IMR-90 (cell line): ENCODE data around the gene ALLC. TPM values are rescaled to one million over a fixed set of nuclear protein-coding genes. Genes with fewer than 3 reads are reported as not detected.

Experiments
- ATAC-seq: fragments of 200-7000 bp; cut with Tn5 transposase; 2 replicates; pipeline ENCODE4 v1.9.1; 2020; ENCODE audit warnings: low read depth, mild to moderate bottlenecking, moderate library complexity
- BruUV-seq: library from RNA; stranded (reverse); fragments of 400-500 nt; replicated peaks from 2 replicates; lab custom pipeline; 2021; lab: Mats Ljungman, UMichigan
- CTCF ChIA-PET: fragments of 300-600 bp; formaldehyde crosslinking; extraction: SDS; loops from one replicate; lab custom pipeline; 2021; ENCODE audit warnings: antibody characterized with exemption; lab: Yijun Ruan, JAX
- POLR2A ChIA-PET: fragments of 300-600 bp; sonication (Branson Sonifier 250); formaldehyde crosslinking; loops from one replicate; lab custom pipeline; 2022; ENCODE audit warnings: antibody characterized with exemption; ENCODE audit not compliant: unreplicated experiment; lab: Charles Lee
- DNase-seq: peaks from one replicate; pipeline ENCODE4 v3.0.0; 2013
- H2AFZ ChIP-seq: replicated peaks from 2 replicates; pipeline ENCODE3; 2013; ENCODE audit warnings: low read length, mild to moderate bottlenecking; ENCODE audit not compliant: poor library complexity
- H2AK5ac ChIP-seq: 2 replicates; pipeline ENCODE4 v1.6.1; 2013; ENCODE audit warnings: low read depth, low read length, inconsistent platforms
- H2AK9ac ChIP-seq: replicated peaks from 2 replicates; pipeline ENCODE3; 2013; ENCODE audit warnings: mild to moderate bottlenecking, low read depth, low read length, moderate library complexity; ENCODE audit not compliant: poor library complexity
- H2BK120ac ChIP-seq: 2 replicates; pipeline ENCODE4 v1.6.1; 2013; ENCODE audit warnings: low read depth, low read length, inconsistent platforms
- H2BK15ac ChIP-seq: 3 replicates; pipeline ENCODE4 v1.6.1; 2013; ENCODE audit warnings: low read depth, low read length, inconsistent platforms
- H2BK20ac ChIP-seq: 2 replicates; pipeline ENCODE4 v1.6.1; 2013; ENCODE audit warnings: low read depth, mild to moderate bottlenecking, inconsistent platforms, low read length, moderate library complexity
- H2BK5ac ChIP-seq: 2 replicates; pipeline ENCODE4 v1.6.1; 2013; ENCODE audit warnings: mild to moderate bottlenecking, low read depth, low read length, inconsistent platforms; ENCODE audit not compliant: poor library complexity, severe bottlenecking
- H3K14ac ChIP-seq: replicated peaks from 2 replicates; pipeline ENCODE4 v1.6.1; 2013; ENCODE audit warnings: low read depth, low read length, inconsistent platforms
- H3K18ac ChIP-seq: 2 replicates; pipeline ENCODE4 v1.6.1; 2013; ENCODE audit warnings: low read depth, low read length, control low read depth
- H3K23ac ChIP-seq: 2 replicates; pipeline ENCODE4 v1.6.1; 2013; ENCODE audit warnings: low read depth, low read length, inconsistent platforms
- H3K27ac ChIP-seq: 2 replicates; pipeline ENCODE4 v1.5.1; 2013; ENCODE audit warnings: mild to moderate bottlenecking, control low read depth, low read length; ENCODE audit not compliant: insufficient read depth
- H3K27me3 ChIP-seq: 2 replicates; pipeline ENCODE4 v1.6.1; 2013; ENCODE audit warnings: low read length; ENCODE audit not compliant: control insufficient read depth, insufficient read depth
- H3K36me3 ChIP-seq: 2 replicates; pipeline ENCODE4 v1.6.1; 2013; ENCODE audit warnings: low read length, mixed read lengths; ENCODE audit not compliant: control insufficient read depth, insufficient read depth
- H3K4ac ChIP-seq: 2 replicates; pipeline ENCODE4 v1.6.1; 2013; ENCODE audit warnings: low read depth, low read length, inconsistent platforms
- H3K4me1 ChIP-seq: 2 replicates; pipeline ENCODE4 v1.6.1; 2013; ENCODE audit warnings: low read length, mixed read lengths; ENCODE audit not compliant: control insufficient read depth, insufficient read depth
- H3K4me2 ChIP-seq: 2 replicates; pipeline ENCODE4 v1.6.1; 2013; ENCODE audit warnings: low read depth, mild to moderate bottlenecking, control low read depth, low read length, moderate library complexity
- H3K4me3 ChIP-seq: 2 replicates; pipeline ENCODE4 v1.5.1; 2013; ENCODE audit warnings: low read depth, mild to moderate bottlenecking, control low read depth, low read length, moderate library complexity; ENCODE audit not compliant: insufficient read depth
- H3K56ac ChIP-seq: 2 replicates; pipeline ENCODE4 v1.6.1; 2013; ENCODE audit warnings: low read length, inconsistent platforms; ENCODE audit not compliant: insufficient read depth; ENCODE audit errors: extremely low read depth
- H3K79me1 ChIP-seq, 2 experiments: 2 replicates each; pipeline ENCODE4 v1.6.1; 2013; ENCODE audit warnings: low read length in 2 of 2, inconsistent platforms in 1 of 2, low read depth in 1 of 2
- H3K9ac ChIP-seq: 2 replicates; pipeline ENCODE4 v1.6.1; 2013; ENCODE audit warnings: low read depth, low read length, control low read depth
- H3K9me1 ChIP-seq: 2 replicates; pipeline ENCODE4 v1.6.1; 2013; ENCODE audit warnings: low read length, inconsistent platforms; ENCODE audit not compliant: insufficient read depth
- H3K9me3 ChIP-seq: 2 replicates; pipeline ENCODE4 v1.6.1; 2013; ENCODE audit warnings: low read length; ENCODE audit not compliant: control insufficient read depth, insufficient read depth
- H4K20me1 ChIP-seq: 2 replicates; pipeline ENCODE4 v1.6.1; 2013; ENCODE audit warnings: low read length, inconsistent platforms; ENCODE audit not compliant: insufficient read depth
- H4K5ac ChIP-seq: 2 replicates; pipeline ENCODE4 v1.6.1; 2013; ENCODE audit warnings: mild to moderate bottlenecking, low read depth, low read length, control low read depth
- H4K8ac ChIP-seq, 2 experiments: 2 replicates each; pipeline ENCODE4 v1.6.1; 2013; ENCODE audit warnings: low read depth in 2 of 2, low read length in 2 of 2, control low read depth in 1 of 2, inconsistent platforms in 1 of 2
- H4K91ac ChIP-seq: 2 replicates; pipeline ENCODE4 v1.6.1; 2013; ENCODE audit warnings: low read depth, low read length, inconsistent platforms; ENCODE audit not compliant: insufficient read depth
- BHLHE40 ChIP-seq: fragments of 150-350 bp; IDR thresholded peaks from 2 replicates; pipeline ENCODE4 v1.6.1; 2016; ENCODE audit warnings: mild to moderate bottlenecking, low read depth, low read length
- FOS ChIP-seq: fragments of 150-350 bp; IDR thresholded peaks from 2 replicates; pipeline ENCODE4 v1.6.1; 2016; ENCODE audit warnings: low read depth, low read length
- MAFK ChIP-seq: IDR thresholded peaks from 2 replicates; pipeline ENCODE4 v1.6.1; 2012; ENCODE audit warnings: low read depth, low read length, improper control_type of control experiment
- MAZ ChIP-seq: IDR thresholded peaks from 2 replicates; pipeline ENCODE4 v1.6.1; 2012; ENCODE audit warnings: low read depth, mild to moderate bottlenecking, low read length, improper control_type of control experiment, moderate library complexity, borderline replicate concordance
- MXI1 ChIP-seq: IDR thresholded peaks from 2 replicates; pipeline ENCODE4 v1.6.1; 2012; ENCODE audit warnings: low read depth, mild to moderate bottlenecking, low read length, moderate library complexity, borderline replicate concordance
- NFE2L2 ChIP-seq: fragments of 150-350 bp; IDR thresholded peaks from 2 replicates; pipeline ENCODE4 v1.6.1; 2016; ENCODE audit warnings: low read depth, mild to moderate bottlenecking, low read length
- RCOR1 ChIP-seq: IDR thresholded peaks from 2 replicates; pipeline ENCODE4 v1.6.1; 2012; ENCODE audit warnings: mild to moderate bottlenecking, low read length, improper control_type of control experiment; ENCODE audit not compliant: insufficient replicate concordance
- RFX5 ChIP-seq: IDR thresholded peaks from 2 replicates; pipeline ENCODE4 v1.8.0; 2012; ENCODE audit warnings: low read depth, mild to moderate bottlenecking, low read length, moderate library complexity
- SMC3 ChIP-seq: fragments of 150-350 bp; IDR thresholded peaks from 2 replicates; pipeline ENCODE4 v1.6.1; 2016; ENCODE audit warnings: low read depth, mild to moderate bottlenecking, antibody characterized with exemption, low read length, moderate library complexity
- WGBS, 2 experiments: methylation state at CpG; one replicate each; pipeline versions ENCODE4 v1.1.5 to v1.1.7; 2013; ENCODE audit warnings: missing lambda C conversion rate in 2 of 2; ENCODE audit not compliant: insufficient read length in 1 of 2; ENCODE audit errors: extremely low coverage in 2 of 2; 5-methylcytosine and 5-hydroxymethylcytosine counted together
- dilution Hi-C: fragments of 300-500 bp; cut with HindIII; formaldehyde crosslinking; loops from one replicate; pipeline ENCODE4 v1.14.3; 2018; ENCODE audit warnings: low sequenced_read_pairs; ENCODE audit not compliant: unreplicated experiment
- in situ Hi-C: fragments of 300-500 bp; cut with MboI; formaldehyde crosslinking; loops from 3 replicates; pipeline ENCODE4 v1.14.3; 2019; ENCODE audit warnings: low sequenced_read_pairs, inconsistent platforms, mixed read lengths
- intact Hi-C: fragments of 100-400 bp; cut with micrococcal nuclease; formaldehyde crosslinking; loops from 2 replicates; pipeline ENCODE4 v1.10.0; 2022
- polyA plus RNA-seq, 3 experiments: library from polyadenylated mRNA; depleted of rRNA; stranded (reverse); fragments of >200 nt; gene quantifications; 2 replicates each; pipeline ENCODE4 v1.2.3, GENCODE V29; 2012; ENCODE audit warnings: low replicate concordance in 1 of 3
- total RNA-seq: library from RNA; depleted of rRNA; stranded (reverse); fragments of >200 nt; gene quantifications from 2 replicates; pipeline ENCODE4 v1.2.3, GENCODE V29; 2012
- TF ChIP-seq, protein P1 (sequence below): fragments of 150-350 bp; IDR thresholded peaks from 2 replicates; pipeline ENCODE4 v1.6.1; 2017; ENCODE audit warnings: mild to moderate bottlenecking, antibody characterized with exemption, low read length, low read depth
- TF ChIP-seq, protein P2 (sequence below): conservative IDR thresholded peaks from 2 replicates; pipeline ENCODE4 v1.5.1; 2012; ENCODE audit warnings: mild to moderate bottlenecking, low read depth, low read length, improper control_type of control experiment

The ALLC gene
- total and polyA plus RNA-seq, 2 of the 4 experiments (the other 2 are of a cell fraction): not detected

DNA sequence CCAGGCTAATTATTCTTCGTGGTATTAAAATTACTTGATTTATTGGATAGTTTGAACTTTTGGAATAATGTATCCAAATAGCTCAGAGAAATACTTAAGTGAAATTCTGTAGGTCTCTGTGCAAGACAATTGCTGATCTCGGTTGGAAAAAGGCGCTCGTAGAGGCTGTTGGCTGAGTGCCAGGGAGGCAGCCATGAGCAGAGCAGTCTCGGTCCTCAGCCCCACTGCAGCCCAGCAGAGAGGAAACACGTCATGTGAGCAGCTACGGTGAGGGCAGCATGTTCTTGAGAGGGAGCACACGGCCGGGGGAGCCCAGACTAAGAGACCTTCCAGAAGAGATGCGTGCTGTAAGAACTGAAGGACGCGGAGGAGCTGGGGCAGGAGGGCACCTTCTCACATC lies 87.9 kb downstream of the ALLC start:
- H3K4me3 ChIP-seq: no peak overlapping the region
- no peaks in the 10 kb centered on the region for H3K27me3 ChIP-seq
- H3K36me3 ChIP-seq: no peaks in the 10 kb centered on the region
- H2AFZ ChIP-seq: no peak overlapping the region
- H3K4me2 ChIP-seq: no peak overlapping the region
- H3K9me1 ChIP-seq: no peaks in the 10 kb centered on the region
- BruUV-seq: no TSS peak
- no peak for DNase-seq
- no peak overlapping the region for H2BK15ac ChIP-seq
- 52% methylated on average over 7 of the region's 12 CpGs; no CpG with 5 or more reads in 1 of the 2 experiments for WGBS, 2 experiments
- no peaks in the 10 kb centered on the region for H3K9me3 ChIP-seq
- no peak overlapping the region for H2BK5ac ChIP-seq
- H4K8ac ChIP-seq: no peak overlapping the region
- no peak overlapping the region for H2BK120ac ChIP-seq
- no peak overlapping the region for H3K56ac ChIP-seq
- no peak for TF ChIP-seq SMC3
- no peak for TF ChIP-seq MAFK
- no peak for TF ChIP-seq RFX5
- TF ChIP-seq, protein P1, sequence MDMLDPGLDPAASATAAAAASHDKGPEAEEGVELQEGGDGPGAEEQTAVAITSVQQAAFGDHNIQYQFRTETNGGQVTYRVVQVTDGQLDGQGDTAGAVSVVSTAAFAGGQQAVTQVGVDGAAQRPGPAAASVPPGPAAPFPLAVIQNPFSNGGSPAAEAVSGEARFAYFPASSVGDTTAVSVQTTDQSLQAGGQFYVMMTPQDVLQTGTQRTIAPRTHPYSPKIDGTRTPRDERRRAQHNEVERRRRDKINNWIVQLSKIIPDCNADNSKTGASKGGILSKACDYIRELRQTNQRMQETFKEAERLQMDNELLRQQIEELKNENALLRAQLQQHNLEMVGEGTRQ: no peak
- TF ChIP-seq NFE2L2: no peak
- no peak for TF ChIP-seq MAZ
- TF ChIP-seq, protein P2, sequence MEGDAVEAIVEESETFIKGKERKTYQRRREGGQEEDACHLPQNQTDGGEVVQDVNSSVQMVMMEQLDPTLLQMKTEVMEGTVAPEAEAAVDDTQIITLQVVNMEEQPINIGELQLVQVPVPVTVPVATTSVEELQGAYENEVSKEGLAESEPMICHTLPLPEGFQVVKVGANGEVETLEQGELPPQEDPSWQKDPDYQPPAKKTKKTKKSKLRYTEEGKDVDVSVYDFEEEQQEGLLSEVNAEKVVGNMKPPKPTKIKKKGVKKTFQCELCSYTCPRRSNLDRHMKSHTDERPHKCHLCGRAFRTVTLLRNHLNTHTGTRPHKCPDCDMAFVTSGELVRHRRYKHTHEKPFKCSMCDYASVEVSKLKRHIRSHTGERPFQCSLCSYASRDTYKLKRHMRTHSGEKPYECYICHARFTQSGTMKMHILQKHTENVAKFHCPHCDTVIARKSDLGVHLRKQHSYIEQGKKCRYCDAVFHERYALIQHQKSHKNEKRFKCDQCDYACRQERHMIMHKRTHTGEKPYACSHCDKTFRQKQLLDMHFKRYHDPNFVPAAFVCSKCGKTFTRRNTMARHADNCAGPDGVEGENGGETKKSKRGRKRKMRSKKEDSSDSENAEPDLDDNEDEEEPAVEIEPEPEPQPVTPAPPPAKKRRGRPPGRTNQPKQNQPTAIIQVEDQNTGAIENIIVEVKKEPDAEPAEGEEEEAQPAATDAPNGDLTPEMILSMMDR: no peak
- no peak for TF ChIP-seq FOS
- TF ChIP-seq RCOR1: no peak
- no peak for TF ChIP-seq BHLHE40
- TF ChIP-seq MXI1: no peak
- no peak overlapping the region for H3K14ac ChIP-seq
- no peak overlapping the region for H3K23ac ChIP-seq
- no peaks in the 10 kb centered on the region for H4K20me1 ChIP-seq
- no peak overlapping the region for H3K27ac ChIP-seq
- no peaks in the 10 kb centered on the region for H3K4me1 ChIP-seq
- no peak overlapping the region for H2BK20ac ChIP-seq
- no peak overlapping the region for H3K4ac ChIP-seq
- no peaks in the 10 kb centered on the region for H3K79me1 ChIP-seq
- H3K18ac ChIP-seq: no peak overlapping the region
- POLR2A ChIA-PET: no interaction called here
- H3K9ac ChIP-seq: no peak overlapping the region
- H2AK5ac ChIP-seq: no peak overlapping the region
- intact Hi-C loops (no loop called here), dilution Hi-C loops (no loop called here), in situ Hi-C loops (no loop called here)
- no peak overlapping the region for H4K5ac ChIP-seq
- CTCF ChIA-PET: no interaction called here
- no peak overlapping the region for H4K91ac ChIP-seq
- no peak for ATAC-seq
- H2AK9ac ChIP-seq: no peak overlapping the region
